K562 (cell line): ENCODE results near the gene PPP1R3C. TPM values are rescaled to one million over a fixed set of nuclear protein-coding genes. Genes with fewer than 3 reads are reported as not detected.

Source experiments
- ATAC-seq: fragments of 200-7000 bp; cut with Tn5 transposase; 3 replicates; pipeline ENCODE4 v1.9.1; 2020; ENCODE audit warnings: moderate library complexity
- BruUV-seq: library from RNA; stranded (reverse); fragments of 400-500 nt; replicated peaks from 2 replicates; lab custom pipeline; 2021; lab: Mats Ljungman, UMichigan
- CTCF ChIA-PET: fragments of 300-600 bp; formaldehyde crosslinking; extraction: SDS; loops from one replicate; lab custom pipeline; 2021; ENCODE audit warnings: low intra/inter-chr PET ratio; lab: Yijun Ruan, JAX
- POLR2A ChIA-PET: fragments of 300-600, 350-650 bp; sonication (Branson Sonifier 250); formaldehyde crosslinking; extraction: SDS; loops from one replicate; lab custom pipeline; 2021; ENCODE audit warnings: antibody characterized with exemption, inconsistent platforms; lab: Yijun Ruan, JAX
- DNase-seq, 4 experiments: peaks; one replicate each; pipeline versions ENCODE4 v3.0.0 to v3.0.0-alpha.2; 2011 to 2018; ENCODE audit warnings: low spot score in 3 of 4, mixed read lengths in 3 of 4; ENCODE audit errors: extremely low read depth in 1 of 4
- FAIRE-seq: peaks from 2 replicates; lab custom pipeline; 2011; peaks lifted over from hg19 to GRCh38; lab: Jason Lieb, UNC
- H2AFZ ChIP-seq: 2 replicates; pipeline ENCODE4 v1.6.0; 2011; ENCODE audit warnings: low read depth, low read length, control low read depth, inconsistent platforms
- H3K27ac ChIP-seq: fragments of 200-600 bp; 3 replicates; pipeline ENCODE4 v1.8.0; 2011; ENCODE audit warnings: low read depth, mild to moderate bottlenecking, control low read depth, inconsistent platforms, low read length, moderate library complexity, mixed read lengths; ENCODE audit errors: extremely low read depth
- H3K27me3 ChIP-seq, 2 experiments: fragments of 300-600 bp in 1 of 2; 2 replicates in 1 of 2; 3 replicates in 1 of 2; pipeline versions ENCODE4 v1.6.0 to v1.8.0; 2011; ENCODE audit warnings: inconsistent platforms in 2 of 2, low read length in 2 of 2, mild to moderate bottlenecking in 1 of 2, mixed read lengths in 1 of 2, moderate library complexity in 1 of 2; ENCODE audit not compliant: control insufficient read depth in 2 of 2, insufficient read depth in 2 of 2
- H3K36me3 ChIP-seq: fragments of 300-600 bp; 3 replicates; pipeline ENCODE4 v1.8.0; 2011; ENCODE audit warnings: mild to moderate bottlenecking, low read length, inconsistent platforms; ENCODE audit not compliant: control insufficient read depth, insufficient read depth
- H3K4me1 ChIP-seq, 2 experiments: fragments of 200-600 bp in 1 of 2; replicated peaks in 1 of 2; 2 replicates in 1 of 2; 3 replicates in 1 of 2; pipeline versions ENCODE4 v1.5.1 to v1.8.0; 2011; ENCODE audit warnings: inconsistent platforms in 2 of 2, low read length in 2 of 2, mild to moderate bottlenecking in 1 of 2, mixed read lengths in 1 of 2, moderate library complexity in 1 of 2; ENCODE audit not compliant: control insufficient read depth in 2 of 2, insufficient read depth in 2 of 2
- H3K4me2 ChIP-seq: 2 replicates; pipeline ENCODE4 v1.6.1; 2011; ENCODE audit warnings: low read length, control low read depth, inconsistent platforms, mixed read lengths; ENCODE audit not compliant: insufficient read depth
- H3K4me3 ChIP-seq: fragments of 200-600 bp; sonication (generic), shearing (Covaris generic); 2 replicates; pipeline ENCODE4 v1.5.1; 2016; ENCODE audit warnings: control low read depth, inconsistent platforms
- H3K79me2 ChIP-seq: fragments of 200-600 bp; 3 replicates; pipeline ENCODE4 v1.8.0; 2011; ENCODE audit warnings: low read length, inconsistent platforms; ENCODE audit not compliant: control insufficient read depth, insufficient read depth
- H3K9ac ChIP-seq, 2 experiments: 2 replicates each; pipeline versions ENCODE4 v1.6.0 to v1.6.1; 2011; ENCODE audit warnings: low read depth in 2 of 2, low read length in 2 of 2, control low read depth in 1 of 2, inconsistent platforms in 1 of 2, mild to moderate bottlenecking in 1 of 2, mixed read lengths in 1 of 2; ENCODE audit not compliant: insufficient read depth in 1 of 2
- H3K9me1 ChIP-seq: one replicate; pipeline ENCODE4 v1.6.0; 2011; ENCODE audit warnings: inconsistent platforms, mild to moderate bottlenecking, low read length, moderate library complexity; ENCODE audit not compliant: control insufficient read depth, insufficient read depth
- H3K9me3 ChIP-seq: replicated peaks from 2 replicates; pipeline ENCODE4 v1.5.1; 2011; ENCODE audit warnings: low read depth, low read length, inconsistent platforms; ENCODE audit not compliant: control insufficient read depth, insufficient read depth
- H4K20me1 ChIP-seq: replicated peaks from 2 replicates; pipeline ENCODE4 v1.6.1; 2011; ENCODE audit warnings: low read length, inconsistent platforms, mixed read lengths; ENCODE audit not compliant: control insufficient read depth, insufficient read depth
- ARID4B ChIP-seq: sonication (generic); formaldehyde crosslinking; IDR thresholded peaks from 2 replicates; pipeline ENCODE4 v1.8.0; 2022; ENCODE audit warnings: mild to moderate bottlenecking, missing genetic modification reagents
- ASH1L ChIP-seq: fragments of 450-650 bp; IDR thresholded peaks from 2 replicates; pipeline ENCODE4 v1.6.1; 2018; ENCODE audit warnings: borderline replicate concordance, mild to moderate bottlenecking, low read depth; ENCODE audit not compliant: partially characterized antibody
- CBX1 ChIP-seq: sonication (generic); IDR thresholded peaks from 2 replicates; pipeline ENCODE4 v1.6.1; 2016; ENCODE audit warnings: antibody characterized with exemption, low read depth, mild to moderate bottlenecking
- CBX3 ChIP-seq, 2 experiments: IDR thresholded peaks; 1 replicate in 1 of 2; 2 replicates in 1 of 2; pipeline ENCODE4 v1.6.1; 2012; ENCODE audit warnings: inconsistent platforms in 2 of 2, low read length in 2 of 2, borderline replicate concordance in 1 of 2, control low read depth in 1 of 2
- IRF2 ChIP-seq: sonication (generic); formaldehyde crosslinking; IDR thresholded peaks from 2 replicates; pipeline ENCODE4 v1.8.1; 2022; ENCODE audit warnings: mild to moderate bottlenecking, missing genetic modification reagents
- LEF1 ChIP-seq: fragments of 450-650 bp; IDR thresholded peaks from 2 replicates; pipeline ENCODE4 v1.6.1; 2016; ENCODE audit warnings: mild to moderate bottlenecking
- MTA3 ChIP-seq: fragments of 450-650 bp; formaldehyde crosslinking; IDR thresholded peaks from 2 replicates; pipeline ENCODE4 v1.6.1; 2017; ENCODE audit warnings: mild to moderate bottlenecking, borderline replicate concordance
- NRF1 ChIP-seq, 2 experiments: fragments of 450-650 bp; IDR thresholded peaks in 1 of 2; conservative IDR thresholded peaks in 1 of 2; 2 replicates each; pipeline ENCODE4 v1.6.1; 2014; ENCODE audit warnings: mild to moderate bottlenecking in 2 of 2
- PHF21A ChIP-seq: fragments of 450-650 bp; IDR thresholded peaks from 2 replicates; pipeline ENCODE4 v1.6.1; 2017; ENCODE audit warnings: low read depth, borderline replicate concordance
- POLR2A ChIP-seq: fragments of 450-650 bp; conservative IDR thresholded peaks from 2 replicates; pipeline ENCODE4 v1.6.1; 2016
- TRIM24 ChIP-seq, 2 experiments: fragments of 450-650 bp; IDR thresholded peaks; 2 replicates each; pipeline ENCODE4 v1.6.1; 2016
- TRIM28 ChIP-seq: fragments of 450-650 bp; IDR thresholded peaks from 2 replicates; pipeline ENCODE4 v1.6.1; 2017
- XRCC3 ChIP-seq: fragments of 450-650 bp; IDR thresholded peaks from 2 replicates; pipeline ENCODE4 v1.6.1; 2017; ENCODE audit warnings: mild to moderate bottlenecking, moderate library complexity
- in situ Hi-C: fragments of 300-500 bp; cut with MboI; formaldehyde crosslinking; loops from 4 replicates; pipeline ENCODE4 v1.15.0; 2018; ENCODE audit warnings: inconsistent platforms, mixed read lengths
- intact Hi-C: fragments of 100-400 bp; cut with micrococcal nuclease; formaldehyde crosslinking; loops from 2 replicates; pipeline ENCODE4 v1.14.2; 2022
- polyA plus RNA-seq, 8 experiments: library from polyadenylated mRNA; depleted of rRNA in 4 of 8; stranded (reverse) in 5 of 8; unstranded in 3 of 8; fragments of >200 nt; fragmentation: Nextera tagmentation in 2 of 8; fragmentation: Illumina TruSeq in 1 of 8; extraction: Ambion mirVana in 2 of 8; extraction: Trizol in 1 of 8; gene quantifications; 2 replicates each; pipeline versions ENCODE4 v1.2.1 to v1.2.3, GENCODE V29; 2011 to 2014; ENCODE audit warnings: inconsistent platforms in 1 of 8, missing spikeins in 1 of 8
- total RNA-seq, 7 experiments: library from RNA; depleted of rRNA in 6 of 7; stranded (reverse); fragments of >200 nt in 6 of 7; fragmentation: Illumina TruSeq in 2 of 7; extraction: Trizol in 2 of 7; gene quantifications; 2 replicates each; pipeline versions ENCODE4 v1.2.1 to v1.2.3, GENCODE V29; 2011 to 2021; ENCODE audit warnings: low replicate concordance in 1 of 7
- TF ChIP-seq, protein P1 (sequence below): fragments of 250-450 bp; sonication (Bioruptor Pico); IDR thresholded peaks from 2 replicates; pipeline ENCODE4 v1.5.1; 2021; ENCODE audit warnings: mild to moderate bottlenecking
- TF ChIP-seq, protein P2 (sequence below): fragments of 450-650 bp; IDR thresholded peaks from 2 replicates; pipeline ENCODE4 v1.6.1; 2018; ENCODE audit warnings: mild to moderate bottlenecking, low read depth; ENCODE audit not compliant: partially characterized antibody
- TF ChIP-seq, protein P3 (sequence below): sonication (generic); formaldehyde crosslinking; IDR thresholded peaks from 2 replicates; pipeline ENCODE4 v1.9.0; 2022; ENCODE audit warnings: mild to moderate bottlenecking, missing genetic modification reagents

The PPP1R3C gene
- total and polyA plus RNA-seq, 9 of the 15 experiments (the other 6 are each of a cell fraction or from before 2014, with no cell fraction given) = 0.06 to 0.24 (median 0.12) TPM; not detected in 3

DNA sequence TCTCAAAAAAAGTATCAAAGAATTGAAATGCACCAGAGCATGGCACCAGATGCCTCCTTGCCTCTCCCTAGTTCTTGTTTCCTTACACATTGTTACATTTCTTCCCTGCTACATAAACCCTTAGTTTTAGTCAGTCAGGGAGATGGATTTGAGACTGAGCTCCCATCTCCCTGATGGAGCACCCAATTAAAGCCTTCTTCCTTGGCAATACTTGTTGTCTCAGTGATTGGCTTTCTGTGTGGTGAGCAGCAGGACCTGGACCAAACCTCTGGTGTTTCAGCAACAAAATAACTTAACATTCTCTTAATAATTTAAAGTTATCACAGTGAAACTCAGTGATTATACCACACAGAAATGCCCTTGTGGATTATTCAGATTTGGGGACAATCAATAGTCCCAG lies 26.9 kb downstream of the PPP1R3C start:
- Histone ChIP-seq H3K4me2 (no peak overlapping the region), H3K4me1 (peaks cover 9 to 35% of the 10 kb centered on the region in 2 experiments; a peak in 4 of 5 replicates), H3K27ac (no peak overlapping the region), H3K9ac (no peak overlapping the region), H2AFZ (no peak overlapping the region), H3K79me2 (no peaks in the 10 kb centered on the region), H3K36me3 (no peaks in the 10 kb centered on the region), H3K9me1 (no peaks in the 10 kb centered on the region), H4K20me1 (no peaks in the 10 kb centered on the region), H3K27me3 (no peaks in the 10 kb centered on the region), H3K9me3 (peaks cover 22% of the 10 kb centered on the region), H3K4me3 (no peak overlapping the region)
- in situ Hi-C loops = no loop called here
- no TSS peak for BruUV-seq
- FAIRE-seq (no peak), DNase-seq (no peak), ATAC-seq (no peak)
- POLR2A ChIA-PET = interaction anchor here (0.7 kb wide), 1 partner anchor 18 kb away, joined by 3 read pairs; no protein-coding TSS in a partner anchor
- CTCF ChIA-PET = no interaction called here
- intact Hi-C loops = loop anchor here (5.0 kb wide), 1 partner anchor 44 kb away; no protein-coding TSS in a partner anchor
- TF ChIP-seq LEF1 (peak; percentile 41; the same call in 1 of the 2 replicates), XRCC3 (peak; percentile 75; the same call in 1 of the 2 replicates), IRF2 (CRISPR knock-in tag) (no peak), ASH1L (no peak), TRIM28 (peak; percentile 98), CBX3 (IDR thresholded peaks at IDR 0.05; ENCODE audit: borderline replicate concordance in 1 of 2, low read length in 2 of 2) (peak in 1 of 2 experiments; percentile 93; a peak in 2 of 3 replicates), ARID4B (CRISPR knock-in tag) (no peak), POLR2A (no peak), NRF1 (conservative IDR thresholded peaks at IDR 0.05 in 1 of 2, IDR thresholded peaks at IDR 0.05 in 1 of 2) (no peak), TRIM24 (IDR thresholded peaks at IDR 0.05) (peak; percentile 52 to 88; a peak in 3 of 4 replicates), MTA3 (0 out of 2 replicates have a peak, but pooled peaks have one; percentile 41), CBX1 (peak; percentile 89; the same call in 1 of the 2 replicates), PHF21A (no peak)
- TF ChIP-seq, protein P1, sequence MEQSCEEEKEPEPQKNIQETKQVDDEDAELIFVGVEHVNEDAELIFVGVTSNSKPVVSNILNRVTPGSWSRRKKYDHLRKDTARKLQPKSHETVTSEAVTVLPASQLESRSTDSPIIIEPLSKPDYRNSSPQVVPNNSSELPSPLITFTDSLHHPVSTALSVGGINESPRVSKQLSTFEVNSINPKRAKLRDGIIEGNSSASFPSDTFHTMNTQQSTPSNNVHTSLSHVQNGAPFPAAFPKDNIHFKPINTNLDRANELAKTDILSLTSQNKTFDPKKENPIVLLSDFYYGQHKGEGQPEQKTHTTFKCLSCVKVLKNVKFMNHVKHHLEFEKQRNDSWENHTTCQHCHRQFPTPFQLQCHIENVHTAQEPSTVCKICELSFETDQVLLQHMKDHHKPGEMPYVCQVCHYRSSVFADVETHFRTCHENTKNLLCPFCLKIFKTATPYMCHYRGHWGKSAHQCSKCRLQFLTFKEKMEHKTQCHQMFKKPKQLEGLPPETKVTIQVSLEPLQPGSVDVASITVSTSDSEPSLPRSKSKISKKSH = peak; percentile 82
- TF ChIP-seq, protein P2, sequence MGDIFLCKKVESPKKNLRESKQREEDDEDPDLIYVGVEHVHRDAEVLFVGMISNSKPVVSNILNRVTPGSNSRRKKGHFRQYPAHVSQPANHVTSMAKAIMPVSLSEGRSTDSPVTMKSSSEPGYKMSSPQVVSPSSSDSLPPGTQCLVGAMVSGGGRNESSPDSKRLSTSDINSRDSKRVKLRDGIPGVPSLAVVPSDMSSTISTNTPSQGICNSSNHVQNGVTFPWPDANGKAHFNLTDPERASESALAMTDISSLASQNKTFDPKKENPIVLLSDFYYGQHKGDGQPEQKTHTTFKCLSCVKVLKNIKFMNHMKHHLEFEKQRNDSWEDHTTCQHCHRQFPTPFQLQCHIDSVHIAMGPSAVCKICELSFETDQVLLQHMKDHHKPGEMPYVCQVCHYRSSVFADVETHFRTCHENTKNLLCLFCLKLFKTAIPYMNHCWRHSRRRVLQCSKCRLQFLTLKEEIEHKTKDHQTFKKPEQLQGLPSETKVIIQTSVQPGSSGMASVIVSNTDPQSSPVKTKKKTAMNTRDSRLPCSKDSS = peak; percentile 97
- TF ChIP-seq, protein P3, sequence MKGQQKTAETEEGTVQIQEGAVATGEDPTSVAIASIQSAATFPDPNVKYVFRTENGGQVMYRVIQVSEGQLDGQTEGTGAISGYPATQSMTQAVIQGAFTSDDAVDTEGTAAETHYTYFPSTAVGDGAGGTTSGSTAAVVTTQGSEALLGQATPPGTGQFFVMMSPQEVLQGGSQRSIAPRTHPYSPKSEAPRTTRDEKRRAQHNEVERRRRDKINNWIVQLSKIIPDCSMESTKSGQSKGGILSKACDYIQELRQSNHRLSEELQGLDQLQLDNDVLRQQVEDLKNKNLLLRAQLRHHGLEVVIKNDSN (CRISPR knock-in tag) = no peak
